GM12873 (cell line): Measurements from ENCODE around the gene PTGIR.
A peak's percentile ranks its signal among the peaks of the same experiment; 100 is the strongest.

Experiments
- TF ChIP-seq, protein P1 (sequence below): IDR thresholded peaks from 2 replicates; pipeline ENCODE4 v1.5.1; 2012; ENCODE audit warnings: low read depth, mild to moderate bottlenecking, moderate library complexity, low read length, control low read depth; ENCODE audit not compliant: insufficient read depth; ENCODE audit errors: missing control alignments

The PTGIR gene

DNA sequence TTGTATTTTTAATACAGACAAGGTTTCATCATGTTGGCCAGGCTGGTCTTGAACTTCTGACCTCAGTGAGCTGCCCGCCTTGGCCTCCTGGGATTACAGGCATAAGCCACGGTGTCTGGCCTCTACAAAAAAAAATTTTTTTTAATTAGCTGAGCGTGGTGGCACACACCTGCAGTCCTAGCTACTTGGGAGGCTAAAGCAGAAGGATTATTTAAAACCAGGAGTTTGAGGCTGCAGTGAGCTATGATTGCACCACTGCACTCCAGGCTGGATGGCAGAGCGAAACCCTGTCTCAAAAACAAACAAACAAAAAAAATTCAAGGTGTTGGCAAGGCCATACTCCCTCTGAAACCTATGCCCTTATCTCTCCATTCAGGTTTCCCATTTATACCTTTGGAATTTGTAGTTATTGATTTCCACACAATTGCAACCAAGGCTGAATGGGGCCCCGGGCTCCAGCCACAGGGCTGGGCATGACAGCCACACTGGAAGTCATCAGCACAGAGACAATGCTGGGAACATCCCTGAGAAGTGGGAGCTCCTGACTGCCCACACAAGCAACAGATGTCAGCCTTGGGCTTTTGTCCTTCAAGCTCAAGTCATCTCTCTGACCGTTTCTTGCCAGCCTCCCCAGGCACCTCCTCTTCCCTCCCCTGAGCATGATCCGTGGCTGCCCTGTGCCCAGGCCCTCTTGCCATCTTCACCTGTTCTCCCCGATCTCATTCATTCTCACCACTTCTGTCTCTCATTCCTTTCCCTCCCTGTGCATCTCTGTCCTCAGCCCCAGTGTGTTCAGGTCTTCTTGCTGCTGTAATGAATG is 51.0 kb downstream of the PTGIR start:
- TF ChIP-seq, protein P1, sequence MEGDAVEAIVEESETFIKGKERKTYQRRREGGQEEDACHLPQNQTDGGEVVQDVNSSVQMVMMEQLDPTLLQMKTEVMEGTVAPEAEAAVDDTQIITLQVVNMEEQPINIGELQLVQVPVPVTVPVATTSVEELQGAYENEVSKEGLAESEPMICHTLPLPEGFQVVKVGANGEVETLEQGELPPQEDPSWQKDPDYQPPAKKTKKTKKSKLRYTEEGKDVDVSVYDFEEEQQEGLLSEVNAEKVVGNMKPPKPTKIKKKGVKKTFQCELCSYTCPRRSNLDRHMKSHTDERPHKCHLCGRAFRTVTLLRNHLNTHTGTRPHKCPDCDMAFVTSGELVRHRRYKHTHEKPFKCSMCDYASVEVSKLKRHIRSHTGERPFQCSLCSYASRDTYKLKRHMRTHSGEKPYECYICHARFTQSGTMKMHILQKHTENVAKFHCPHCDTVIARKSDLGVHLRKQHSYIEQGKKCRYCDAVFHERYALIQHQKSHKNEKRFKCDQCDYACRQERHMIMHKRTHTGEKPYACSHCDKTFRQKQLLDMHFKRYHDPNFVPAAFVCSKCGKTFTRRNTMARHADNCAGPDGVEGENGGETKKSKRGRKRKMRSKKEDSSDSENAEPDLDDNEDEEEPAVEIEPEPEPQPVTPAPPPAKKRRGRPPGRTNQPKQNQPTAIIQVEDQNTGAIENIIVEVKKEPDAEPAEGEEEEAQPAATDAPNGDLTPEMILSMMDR, result no peak

- TF ChIP-seq, protein P1, result peak; percentile 33
Observed at GRCh38 chr19:46571495-46571894, 53.4 kb downstream of the PTGIR start.
